Measurements from ENCODE around the gene DNAL4. TPM values are rescaled to one million over a fixed set of nuclear protein-coding genes. Genes with fewer than 3 reads are reported as not detected.

DNAL4 gene
- total RNA-seq, 4 donors from 2014 or later: 9.3 to 15.2 (median 12.8) TPM

DNA sequence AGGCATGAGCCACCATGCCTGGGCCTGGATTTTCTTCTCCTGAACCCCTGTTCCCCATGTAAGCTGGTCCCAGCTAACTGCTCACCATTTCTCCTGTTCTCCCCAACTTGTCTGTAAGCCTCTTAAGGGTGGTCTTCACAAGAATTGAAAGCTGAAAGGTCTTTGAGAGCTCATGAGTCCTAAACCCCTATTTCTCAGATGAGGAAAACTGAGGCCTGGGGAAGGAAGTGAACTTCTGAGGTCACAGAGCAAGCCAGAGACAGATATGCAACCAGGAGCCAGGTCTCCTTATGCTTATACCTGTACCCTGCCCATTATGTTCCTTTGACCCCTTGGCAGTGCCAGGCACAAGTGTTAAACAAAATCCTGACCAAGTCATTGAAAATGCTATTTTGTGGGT is 33.6 kb upstream of the DNAL4 start:
- no peak for DNase-seq (ENCODE audit: extremely low spot score)
- H3K9me3 ChIP-seq: no peaks in the 10 kb centered on the region
- H3K27ac ChIP-seq (replicated peaks in 1 of 4): no peak overlapping the region
- H3K27me3 ChIP-seq: no peaks in the 10 kb centered on the region
- intact Hi-C loops (cut with DNase I): no loop called here
- TF ChIP-seq POLR2AphosphoS5 (IDR thresholded peaks at IDR 0.05) (no peak), EP300 (IDR thresholded peaks at IDR 0.05) (no peak), POLR2A (IDR thresholded peaks at IDR 0.05; ENCODE audit: low read depth) (no peak)
- peaks cover 0 to 3% (median 0%) of the 10 kb centered on the region in 4 donors for H3K36me3 ChIP-seq
- no peak overlapping the region for H3K4me3 ChIP-seq
- no peaks in the 10 kb centered on the region for H3K4me1 ChIP-seq

- TF ChIP-seq CTCF (IDR thresholded peaks at IDR 0.05) (no peak), EP300 (IDR thresholded peaks at IDR 0.05) (no peak), POLR2AphosphoS5 (IDR thresholded peaks at IDR 0.05) (no peak), POLR2A (IDR thresholded peaks at IDR 0.05; ENCODE audit: low read depth) (no peak)
- WGBS: 83% methylated on average over 4 of the region's 5 CpGs
- intact Hi-C loops (cut with DNase I): no loop called here
Measured at GRCh38 chr22:38826801-38827200, 32.9 kb upstream of the DNAL4 start.

GRCh38 chr22:38826386-38826785 is 32.4 kb upstream of the DNAL4 start:
- peaks cover 0 to 3% (median 0%) of the 10 kb centered on the region in 4 donors for H3K36me3 ChIP-seq
- H3K27me3 ChIP-seq: no peaks in the 10 kb centered on the region
- intact Hi-C loops (cut with DNase I): no loop called here
- 86% methylated on average over 16 of the region's 16 CpGs for WGBS
- H3K27ac ChIP-seq (replicated peaks in 1 of 4): no peak overlapping the region
- no peaks in the 10 kb centered on the region for H3K4me1 ChIP-seq
- H3K4me3 ChIP-seq: no peak overlapping the region
- no peak for TF ChIP-seq CTCF (IDR thresholded peaks at IDR 0.05)
- no peak for TF ChIP-seq EP300 (IDR thresholded peaks at IDR 0.05)
- no peak for TF ChIP-seq POLR2A (IDR thresholded peaks at IDR 0.05; ENCODE audit: low read depth)
- no peak for TF ChIP-seq POLR2AphosphoS5 (IDR thresholded peaks at IDR 0.05)
- DNase-seq (ENCODE audit: extremely low spot score): no peak
- H3K9me3 ChIP-seq: no peaks in the 10 kb centered on the region

More at GRCh38 chr22:38826801-38827200, 32.9 kb upstream of the DNAL4 start:
- Histone ChIP-seq H3K4me3 (no peak overlapping the region), H3K9me3 (no peaks in the 10 kb centered on the region), H3K4me1 (no peaks in the 10 kb centered on the region), H3K27me3 (no peaks in the 10 kb centered on the region), H3K36me3 (peaks cover 0 to 3% (median 0%) of the 10 kb centered on the region in 4 donors), H3K27ac (replicated peaks in 1 of 4) (no peak overlapping the region)
- no peak for DNase-seq (ENCODE audit: extremely low spot score)

DNA sequence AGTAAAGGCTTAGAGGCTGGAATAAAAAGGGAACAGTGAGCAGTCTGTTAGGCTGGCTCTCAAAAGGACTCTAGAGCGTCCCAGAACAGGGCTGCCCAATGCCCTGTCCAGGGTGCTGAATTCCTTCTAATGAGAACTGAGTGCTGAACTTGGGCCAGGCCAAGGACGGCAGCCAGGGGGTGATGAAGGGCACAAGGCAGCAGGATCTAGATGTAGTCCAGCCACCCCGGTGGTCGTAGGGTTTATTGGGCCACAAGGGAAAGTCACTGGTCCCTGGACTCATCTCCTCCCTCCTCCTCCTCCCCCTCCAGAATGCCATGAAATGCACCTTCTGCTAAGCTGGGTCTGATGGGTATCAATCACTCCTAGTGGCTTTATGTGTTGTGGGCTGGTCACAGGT is 30.6 kb upstream of the DNAL4 start:
- intact Hi-C loops (cut with DNase I): no loop called here

GRCh38 chr22:38823637-38824036 is 29.7 kb upstream of the DNAL4 start:
- no peak for TF ChIP-seq POLR2AphosphoS5 (IDR thresholded peaks at IDR 0.05)
- TF ChIP-seq EP300 (IDR thresholded peaks at IDR 0.05): no peak
- TF ChIP-seq POLR2A (IDR thresholded peaks at IDR 0.05; ENCODE audit: low read depth): no peak
- no peak for TF ChIP-seq CTCF (IDR thresholded peaks at IDR 0.05)
- no peak overlapping the region for H3K27ac ChIP-seq (replicated peaks in 1 of 4)
- WGBS: 80% methylated on average over 2 of the region's 2 CpGs
- H3K27me3 ChIP-seq: no peaks in the 10 kb centered on the region
- H3K4me1 ChIP-seq: no peaks in the 10 kb centered on the region
- H3K36me3 ChIP-seq: peaks cover 0 to 3% (median 0%) of the 10 kb centered on the region in 4 donors
- no peak overlapping the region for H3K4me3 ChIP-seq
- intact Hi-C loops (cut with DNase I): no loop called here
- DNase-seq (ENCODE audit: extremely low spot score): no peak
- no peaks in the 10 kb centered on the region for H3K9me3 ChIP-seq

More for the DNA sequence above, 30.6 kb upstream of the DNAL4 start:
- Histone ChIP-seq H3K27ac (replicated peaks in 1 of 4) (no peak overlapping the region), H3K27me3 (no peaks in the 10 kb centered on the region), H3K36me3 (peaks cover 0 to 3% (median 0%) of the 10 kb centered on the region in 4 donors), H3K4me3 (no peak overlapping the region), H3K9me3 (no peaks in the 10 kb centered on the region), H3K4me1 (no peaks in the 10 kb centered on the region)
- no peak for DNase-seq (ENCODE audit: extremely low spot score)
- TF ChIP-seq POLR2A (IDR thresholded peaks at IDR 0.05; ENCODE audit: low read depth): no peak
- TF ChIP-seq CTCF (IDR thresholded peaks at IDR 0.05): peak in 1 of 3 experiments; percentile 24
- 17% methylated on average over 4 of the region's 4 CpGs for WGBS

Measured in esophagus muscularis mucosa (tissue), 4 donors.